ENCODE measurements around the gene KLHL7. TPM values are rescaled to one million over a fixed set of nuclear protein-coding genes. Genes with fewer than 3 reads are reported as not detected.

KLHL7 gene
- total RNA-seq, 1 donor from 2014 or later = 38.7 TPM

- peak overlapping the region; percentile 28 for H3K4me2 ChIP-seq (ENCODE audit: low read length)
- H3K4me3 Mint-ChIP-seq (ENCODE audit: unreplicated experiment) = no peak overlapping the region
- H3K4me3 ChIP-seq (ENCODE audit: insufficient read depth, low read depth, low read length) = no peak overlapping the region
- peak overlapping the region; percentile 32 for H3K27ac ChIP-seq (ENCODE audit: low read depth, low read length)
- H3K27me3 ChIP-seq (ENCODE audit: insufficient read depth, low read length) = no peaks in the 10 kb centered on the region
- no peaks in the 10 kb centered on the region for H3K27me3 Mint-ChIP-seq (ENCODE audit: low read depth, unreplicated experiment)
- no peak for TF ChIP-seq CTCF (IDR thresholded peaks at IDR 0.05; ENCODE audit: insufficient read depth, low read depth, low read length)
- no peak for TF ChIP-seq EZH2 (IDR thresholded peaks at IDR 0.05; ENCODE audit: insufficient read depth, low read length)
- H3K36me3 Mint-ChIP-seq (ENCODE audit: low read depth, unreplicated experiment) = no peaks in the 10 kb centered on the region
- no peak for FAIRE-seq
- no peak overlapping the region for H2AFZ ChIP-seq (ENCODE audit: low read depth, low read length)
- H3K4me1 ChIP-seq (ENCODE audit: insufficient read depth, low read length) = peaks cover 6% of the 10 kb centered on the region
- no peaks in the 10 kb centered on the region for H3K36me3 ChIP-seq (ENCODE audit: insufficient read depth, low read length)
- H3K9me3 Mint-ChIP-seq (ENCODE audit: unreplicated experiment) = peaks cover 6% of the 10 kb centered on the region
- no peaks in the 10 kb centered on the region for H3K4me1 Mint-ChIP-seq (ENCODE audit: low read depth, unreplicated experiment)
- DNase-seq (ENCODE audit: low read depth) = peak; percentile 71
- H3K27ac Mint-ChIP-seq (ENCODE audit: unreplicated experiment) = no peak overlapping the region
- H3K9ac ChIP-seq (ENCODE audit: low read length) = no peak overlapping the region
- no peaks in the 10 kb centered on the region for H4K20me1 ChIP-seq (ENCODE audit: insufficient read depth, low read length)
- peaks cover 2% of the 10 kb centered on the region for H3K9me3 ChIP-seq (ENCODE audit: insufficient read depth, low read depth, low read length)
- no peaks in the 10 kb centered on the region for H3K79me2 ChIP-seq (ENCODE audit: insufficient read depth, low read length)
These were observed 12.0 kb upstream of the KLHL7 start for GRCh38 chr7:23093546-23093945.

GRCh38 chr7:23096518-23097290 lies 8.9 kb upstream of the KLHL7 start:
- Histone ChIP-seq H4K20me1 (ENCODE audit: insufficient read depth, low read length) (no peaks in the 10 kb centered on the region), H3K4me1 (ENCODE audit: insufficient read depth, low read length) (peaks cover 6% of the 10 kb centered on the region), H3K27ac (ENCODE audit: low read depth, low read length) (no peak overlapping the region), H3K4me2 (ENCODE audit: low read length) (no peak overlapping the region), H3K4me3 (ENCODE audit: insufficient read depth, low read depth, low read length) (no peak overlapping the region), H3K36me3 (ENCODE audit: insufficient read depth, low read length) (no peaks in the 10 kb centered on the region), H3K9ac (ENCODE audit: low read length) (no peak overlapping the region), H3K79me2 (ENCODE audit: insufficient read depth, low read length) (no peaks in the 10 kb centered on the region), H3K9me3 (ENCODE audit: insufficient read depth, low read depth, low read length) (peaks cover 2% of the 10 kb centered on the region), H3K27me3 (ENCODE audit: insufficient read depth, low read length) (no peaks in the 10 kb centered on the region), H2AFZ (ENCODE audit: low read depth, low read length) (no peak overlapping the region)
- no peak for TF ChIP-seq EZH2 (IDR thresholded peaks at IDR 0.05; ENCODE audit: insufficient read depth, low read length)
- no peak for TF ChIP-seq CTCF (IDR thresholded peaks at IDR 0.05; ENCODE audit: insufficient read depth, low read depth, low read length)
- DNase-seq (ENCODE audit: low read depth) (no peak), FAIRE-seq (no peak)
- no peaks in the 10 kb centered on the region for H3K36me3 Mint-ChIP-seq (ENCODE audit: low read depth, unreplicated experiment)
- no peaks in the 10 kb centered on the region for H3K4me1 Mint-ChIP-seq (ENCODE audit: low read depth, unreplicated experiment)
- no peak overlapping the region for H3K27ac Mint-ChIP-seq (ENCODE audit: unreplicated experiment)
- no peak overlapping the region for H3K4me3 Mint-ChIP-seq (ENCODE audit: unreplicated experiment)
- H3K27me3 Mint-ChIP-seq (ENCODE audit: low read depth, unreplicated experiment) = peaks cover 2% of the 10 kb centered on the region
- H3K9me3 Mint-ChIP-seq (ENCODE audit: unreplicated experiment) = peaks cover 6% of the 10 kb centered on the region

DNA sequence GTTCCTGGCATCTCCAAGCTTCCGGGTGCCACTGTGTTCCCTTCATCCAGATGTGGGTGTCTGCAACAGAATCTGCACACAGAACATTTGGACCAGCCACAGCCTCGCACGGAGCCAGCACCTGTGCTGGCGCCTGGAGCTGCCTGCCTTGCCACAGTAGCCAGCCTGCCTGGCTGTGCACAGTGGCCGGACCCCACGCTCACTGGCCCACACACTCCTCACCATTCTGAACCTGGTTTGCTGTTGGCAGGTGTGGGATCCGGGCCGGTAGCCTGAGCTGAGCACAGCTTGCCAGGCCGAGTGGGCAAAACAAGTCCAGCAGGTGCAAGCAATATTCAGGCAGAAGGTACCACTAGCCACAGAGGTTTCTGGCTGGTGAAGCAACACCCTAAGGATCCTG lies 7.6 kb upstream of the KLHL7 start:
- no peak for DNase-seq (ENCODE audit: low read depth)
- Histone ChIP-seq H3K4me3 (ENCODE audit: insufficient read depth, low read depth, low read length) (no peak overlapping the region), H3K79me2 (ENCODE audit: insufficient read depth, low read length) (no peaks in the 10 kb centered on the region), H3K9ac (ENCODE audit: low read length) (no peak overlapping the region), H3K27me3 (ENCODE audit: insufficient read depth, low read length) (no peaks in the 10 kb centered on the region), H4K20me1 (ENCODE audit: insufficient read depth, low read length) (no peaks in the 10 kb centered on the region), H2AFZ (ENCODE audit: low read depth, low read length) (no peak overlapping the region), H3K4me1 (ENCODE audit: insufficient read depth, low read length) (peaks cover under 1% of the 10 kb centered on the region), H3K27ac (ENCODE audit: low read depth, low read length) (no peak overlapping the region), H3K36me3 (ENCODE audit: insufficient read depth, low read length) (no peaks in the 10 kb centered on the region), H3K4me2 (ENCODE audit: low read length) (no peak overlapping the region), H3K9me3 (ENCODE audit: insufficient read depth, low read depth, low read length) (peaks cover 7% of the 10 kb centered on the region)
- Mint-ChIP-seq H3K9me3 (ENCODE audit: unreplicated experiment) (peaks cover 6% of the 10 kb centered on the region), H3K27ac (ENCODE audit: unreplicated experiment) (no peak overlapping the region), H3K4me1 (ENCODE audit: low read depth, unreplicated experiment) (no peaks in the 10 kb centered on the region), H3K27me3 (ENCODE audit: low read depth, unreplicated experiment) (peaks cover 2% of the 10 kb centered on the region), H3K36me3 (ENCODE audit: low read depth, unreplicated experiment) (peaks cover 2% of the 10 kb centered on the region), H3K4me3 (ENCODE audit: unreplicated experiment) (no peak overlapping the region)
- no peak for TF ChIP-seq CTCF (IDR thresholded peaks at IDR 0.05; ENCODE audit: insufficient read depth, low read depth, low read length)
- FAIRE-seq = no peak

Measured in astrocyte (in vitro differentiated cells and primary cell).